Activated CD4-positive, alpha-beta T cell treated with anti-CD3 and anti-CD28 coated beads, Interleukin-2, amount 10 ng/mL, durations not matched to agents 24 days and 14 days (primary cell): ENCODE results near the gene IL33. TPM values are rescaled to one million over a fixed set of nuclear protein-coding genes. Genes with fewer than 3 reads are reported as not detected.

Experiments
- DNase-seq: peaks from one replicate; pipeline ENCODE4 v3.0.0; 2022
- H3K27ac Mint-ChIP-seq: one replicate; pipeline ENCODE4 v1.8.0; 2022; ENCODE audit warnings: mild to moderate bottlenecking, mixed read lengths
- H3K27me3 Mint-ChIP-seq: one replicate; pipeline ENCODE4 v1.8.0; 2022; ENCODE audit warnings: mixed read lengths
- H3K36me3 Mint-ChIP-seq: one replicate; pipeline ENCODE4 v1.8.0; 2022; ENCODE audit warnings: low read depth, mild to moderate bottlenecking, mixed read lengths
- H3K4me1 Mint-ChIP-seq: one replicate; pipeline ENCODE4 v1.8.0; 2021; ENCODE audit warnings: mixed read lengths
- H3K4me3 Mint-ChIP-seq: one replicate; pipeline ENCODE4 v1.8.0; 2022; ENCODE audit warnings: mild to moderate bottlenecking, moderate library complexity, mixed read lengths
- H3K9me3 Mint-ChIP-seq: one replicate; pipeline ENCODE4 v1.8.0; 2021; ENCODE audit warnings: mixed read lengths
- intact Hi-C: fragments of 100-400 bp; cut with micrococcal nuclease; formaldehyde crosslinking; loops from one replicate; pipeline ENCODE4 v1.15.1; 2023
- total RNA-seq: library from RNA; stranded (reverse); gene quantifications from 2 replicates; pipeline ENCODE4 v1.2.3, GENCODE V29; 2022

Gene IL33
- total RNA-seq, 1 donor from 2014 or later, result not detected

GRCh38 chr9:6198251-6198650 is 17.4 kb upstream of the IL33 start:
- H3K36me3 Mint-ChIP-seq, result no peaks in the 10 kb centered on the region
- H3K27me3 Mint-ChIP-seq, result peaks cover 8% of the 10 kb centered on the region

GRCh38 chr9:6199596-6199995 is 16.0 kb upstream of the IL33 start:
- Mint-ChIP-seq H3K9me3 (no peaks in the 10 kb centered on the region), H3K27ac (no peak overlapping the region), H3K4me1 (no peaks in the 10 kb centered on the region), H3K36me3 (no peaks in the 10 kb centered on the region), H3K4me3 (no peak overlapping the region), H3K27me3 (peaks cover 10% of the 10 kb centered on the region)
- intact Hi-C loops, result no loop called here
- DNase-seq, result no peak

More at GRCh38 chr9:6198251-6198650, 17.4 kb upstream of the IL33 start:
- no peaks in the 10 kb centered on the region for H3K4me1 Mint-ChIP-seq
- H3K9me3 Mint-ChIP-seq, result no peaks in the 10 kb centered on the region
- no peak for DNase-seq
- no peak overlapping the region for H3K4me3 Mint-ChIP-seq
- H3K27ac Mint-ChIP-seq, result no peak overlapping the region
- intact Hi-C loops, result no loop called here

- no peak overlapping the region for H3K27ac Mint-ChIP-seq
- H3K9me3 Mint-ChIP-seq, result peaks cover 7% of the 10 kb centered on the region
- H3K4me3 Mint-ChIP-seq, result no peak overlapping the region
- H3K4me1 Mint-ChIP-seq, result no peaks in the 10 kb centered on the region
- no peak for DNase-seq
- H3K36me3 Mint-ChIP-seq, result no peaks in the 10 kb centered on the region
- peaks cover 8% of the 10 kb centered on the region for H3K27me3 Mint-ChIP-seq
- intact Hi-C loops, result no loop called here
These were observed 14.8 kb upstream of the IL33 start for GRCh38 chr9:6200761-6201160.

- intact Hi-C loops, result no loop called here
- Mint-ChIP-seq H3K27ac (no peak overlapping the region), H3K36me3 (no peaks in the 10 kb centered on the region), H3K4me1 (no peaks in the 10 kb centered on the region), H3K27me3 (peaks cover under 1% of the 10 kb centered on the region), H3K9me3 (peaks cover 28% of the 10 kb centered on the region), H3K4me3 (no peak overlapping the region)
- no peak for DNase-seq
These were observed 5.6 kb upstream of the IL33 start for GRCh38 chr9:6209966-6210365.

GRCh38 chr9:6212722-6213375 is 2.8 kb upstream of the IL33 start:
- intact Hi-C loops, result no loop called here
- Mint-ChIP-seq H3K4me1 (no peaks in the 10 kb centered on the region), H3K27ac (no peak overlapping the region), H3K4me3 (no peak overlapping the region), H3K9me3 (peaks cover 14% of the 10 kb centered on the region), H3K27me3 (peaks cover 8% of the 10 kb centered on the region), H3K36me3 (no peaks in the 10 kb centered on the region)
- no peak for DNase-seq

- peaks cover 15% of the 10 kb centered on the region for H3K27me3 Mint-ChIP-seq
- H3K9me3 Mint-ChIP-seq, result peaks cover 12% of the 10 kb centered on the region
- intact Hi-C loops, result no loop called here
- no peak overlapping the region for H3K4me3 Mint-ChIP-seq
- no peak overlapping the region for H3K27ac Mint-ChIP-seq
- no peak for DNase-seq
- no peaks in the 10 kb centered on the region for H3K36me3 Mint-ChIP-seq
- H3K4me1 Mint-ChIP-seq, result no peaks in the 10 kb centered on the region
These were observed 1.2 kb upstream of the IL33 start for GRCh38 chr9:6214434-6214833.

GRCh38 chr9:6214903-6215302 is 704 bp upstream of the IL33 start:
- H3K36me3 Mint-ChIP-seq, result no peaks in the 10 kb centered on the region
- peaks cover 10% of the 10 kb centered on the region for H3K9me3 Mint-ChIP-seq
- H3K4me3 Mint-ChIP-seq, result no peak overlapping the region
- DNase-seq, result no peak
- H3K27ac Mint-ChIP-seq, result no peak overlapping the region
- intact Hi-C loops, result no loop called here
- peaks cover 16% of the 10 kb centered on the region for H3K27me3 Mint-ChIP-seq
- no peaks in the 10 kb centered on the region for H3K4me1 Mint-ChIP-seq

GRCh38 chr9:6216002-6216401 is 395 bp downstream of the IL33 start:
- Mint-ChIP-seq H3K27me3 (peaks cover 20% of the 10 kb centered on the region), H3K4me1 (no peaks in the 10 kb centered on the region), H3K4me3 (no peak overlapping the region), H3K9me3 (peaks cover 2% of the 10 kb centered on the region), H3K36me3 (no peaks in the 10 kb centered on the region), H3K27ac (no peak overlapping the region)
- DNase-seq, result no peak
- intact Hi-C loops, result no loop called here

- no peaks in the 10 kb centered on the region for H3K36me3 Mint-ChIP-seq
- no peak for DNase-seq
These were observed 1.3 kb downstream of the IL33 start for GRCh38 chr9:6216951-6217350.

GRCh38 chr9:6218099-6218502 is 2.5 kb downstream of the IL33 start:
- H3K27me3 Mint-ChIP-seq, result peaks cover 23% of the 10 kb centered on the region
- DNase-seq, result no peak
- no peaks in the 10 kb centered on the region for H3K4me1 Mint-ChIP-seq
- intact Hi-C loops, result no loop called here
- H3K27ac Mint-ChIP-seq, result no peak overlapping the region
- no peaks in the 10 kb centered on the region for H3K9me3 Mint-ChIP-seq
- no peak overlapping the region for H3K4me3 Mint-ChIP-seq
- no peaks in the 10 kb centered on the region for H3K36me3 Mint-ChIP-seq

More at GRCh38 chr9:6216951-6217350, 1.3 kb downstream of the IL33 start:
- H3K27me3 Mint-ChIP-seq, result peaks cover 23% of the 10 kb centered on the region
- H3K27ac Mint-ChIP-seq, result no peak overlapping the region
- intact Hi-C loops, result no loop called here
- no peaks in the 10 kb centered on the region for H3K9me3 Mint-ChIP-seq
- H3K4me1 Mint-ChIP-seq, result no peaks in the 10 kb centered on the region
- H3K4me3 Mint-ChIP-seq, result no peak overlapping the region

- Mint-ChIP-seq H3K27me3 (peaks cover 25% of the 10 kb centered on the region), H3K36me3 (no peaks in the 10 kb centered on the region), H3K9me3 (no peaks in the 10 kb centered on the region), H3K27ac (no peak overlapping the region), H3K4me1 (no peaks in the 10 kb centered on the region), H3K4me3 (no peak overlapping the region)
- intact Hi-C loops, result no loop called here
- DNase-seq, result no peak
These were observed 3.4 kb downstream of the IL33 start for GRCh38 chr9:6219040-6219439.

- Mint-ChIP-seq H3K27ac (no peak overlapping the region), H3K4me1 (no peaks in the 10 kb centered on the region), H3K9me3 (no peaks in the 10 kb centered on the region), H3K27me3 (peaks cover 26% of the 10 kb centered on the region), H3K36me3 (no peaks in the 10 kb centered on the region), H3K4me3 (no peak overlapping the region)
- DNase-seq, result no peak
- intact Hi-C loops, result no loop called here
These were observed 4.4 kb downstream of the IL33 start for GRCh38 chr9:6219981-6220380.

GRCh38 chr9:6224393-6225154 is 9.0 kb downstream of the IL33 start:
- Mint-ChIP-seq H3K4me3 (no peak overlapping the region), H3K4me1 (no peaks in the 10 kb centered on the region), H3K36me3 (no peaks in the 10 kb centered on the region), H3K9me3 (no peaks in the 10 kb centered on the region), H3K27ac (no peak overlapping the region), H3K27me3 (peaks cover 20% of the 10 kb centered on the region)
- no peak for DNase-seq
- intact Hi-C loops, result no loop called here

- no peak overlapping the region for H3K27ac Mint-ChIP-seq
- no peaks in the 10 kb centered on the region for H3K9me3 Mint-ChIP-seq
- H3K4me3 Mint-ChIP-seq, result no peak overlapping the region
- DNase-seq, result no peak
- intact Hi-C loops, result no loop called here
- H3K27me3 Mint-ChIP-seq, result peaks cover 15% of the 10 kb centered on the region
- H3K4me1 Mint-ChIP-seq, result no peaks in the 10 kb centered on the region
- H3K36me3 Mint-ChIP-seq, result no peaks in the 10 kb centered on the region
These were observed 11.1 kb downstream of the IL33 start for GRCh38 chr9:6226696-6227095.
